GM23338 (cell line): Measurements from ENCODE around the gene SPRY1.

ENCODE experiments used
- CTCF ChIP-seq, 2 experiments: fragments of 200-600 bp in 1 of 2; sonication (generic) in 1 of 2; conservative IDR thresholded peaks; 2 replicates each; pipeline versions ENCODE4 v1.5.1 to v1.6.1; 2016 to 2017; ENCODE audit warnings: antibody characterized with exemption in 2 of 2, low read depth in 2 of 2, mild to moderate bottlenecking in 2 of 2, moderate library complexity in 1 of 2
- ETS1 ChIP-seq: IDR thresholded peaks from 2 replicates; pipeline ENCODE4 v1.6.1; 2016; ENCODE audit warnings: antibody characterized with exemption
- EZH2 ChIP-seq: fragments of 200-600 bp; sonication (generic); IDR thresholded peaks from one replicate; pipeline ENCODE4 v1.8.0; 2017; ENCODE audit warnings: antibody characterized with exemption, mild to moderate bottlenecking, low read depth; ENCODE audit not compliant: unreplicated experiment
- EZH2phosphoT487 ChIP-seq: fragments of 200-600 bp; sonication (generic); IDR thresholded peaks from one replicate; pipeline ENCODE4 v1.8.1; 2018; ENCODE audit warnings: antibody characterized with exemption; ENCODE audit not compliant: unreplicated experiment
- JUNB ChIP-seq: IDR thresholded peaks from one replicate; pipeline ENCODE4 v1.6.1; 2016; ENCODE audit warnings: antibody characterized with exemption; ENCODE audit not compliant: unreplicated experiment
- POLR2AphosphoS5 ChIP-seq: IDR thresholded peaks from 2 replicates; pipeline ENCODE4 v1.6.1; 2016; ENCODE audit warnings: antibody characterized with exemption, low read depth
- REST ChIP-seq: IDR thresholded peaks from one replicate; pipeline ENCODE4 v1.6.1; 2018; ENCODE audit warnings: antibody characterized with exemption; ENCODE audit not compliant: unreplicated experiment
- STAT1 ChIP-seq: IDR thresholded peaks from one replicate; pipeline ENCODE4 v1.6.1; 2016; ENCODE audit warnings: antibody characterized with exemption; ENCODE audit not compliant: unreplicated experiment
- ZNF114 ChIP-seq: fragments of 250-450 bp; sonication (Bioruptor Pico); IDR thresholded peaks from 2 replicates; pipeline ENCODE4 v1.5.0; 2020; ENCODE audit warnings: mild to moderate bottlenecking, moderate library complexity
- ZNF331 ChIP-seq: fragments of 250-450 bp; sonication (Bioruptor Pico); IDR thresholded peaks from 2 replicates; pipeline ENCODE4 v1.5.0; 2020; ENCODE audit warnings: low read depth, mild to moderate bottlenecking, moderate library complexity

GRCh38 chr4:123408471-123409084 lies 12.0 kb downstream of the SPRY1 start:
- no peak for TF ChIP-seq EZH2
- TF ChIP-seq CTCF (conservative IDR thresholded peaks at IDR 0.05; ENCODE audit: low read depth in 2 of 2), result no peak
- no peak for TF ChIP-seq ZNF114 (CRISPR knock-in tag)
- no peak for TF ChIP-seq JUNB
- no peak for TF ChIP-seq EZH2phosphoT487
- no peak for TF ChIP-seq POLR2AphosphoS5
- TF ChIP-seq STAT1, result no peak
- TF ChIP-seq REST, result no peak
- TF ChIP-seq ETS1, result no peak
- no peak for TF ChIP-seq ZNF331 (CRISPR knock-in tag)
